DND-41 (cell line): Measurements from ENCODE around the gene ITSN1.

ENCODE experiments used
- ATAC-seq: fragments of 200-7000 bp; cut with Tn5 transposase; 3 replicates; pipeline ENCODE4 v1.9.1; 2021; ENCODE audit warnings: low read depth; ENCODE audit not compliant: insufficient read depth
- DNase-seq: peaks from one replicate; pipeline ENCODE4 v3.0.0-alpha.2; 2020
- H2AFZ ChIP-seq: 2 replicates; pipeline ENCODE4 v1.6.0; 2012; ENCODE audit warnings: low read depth, low read length
- H3K27ac ChIP-seq: 2 replicates; pipeline ENCODE4 v1.5.1; 2012; ENCODE audit warnings: low read length, inconsistent platforms
- H3K27me3 ChIP-seq: fragments of 200-600 bp; sonication (generic); 2 replicates; pipeline ENCODE4 v1.6.0; 2012; ENCODE audit warnings: low read length, mild to moderate bottlenecking, inconsistent platforms; ENCODE audit not compliant: insufficient read depth, poor library complexity
- H3K36me3 ChIP-seq: 2 replicates; pipeline ENCODE4 v1.5.1; 2012; ENCODE audit warnings: low read length, inconsistent platforms; ENCODE audit not compliant: insufficient read depth
- H3K4me1 ChIP-seq: 2 replicates; pipeline ENCODE4 v1.5.1; 2012; ENCODE audit warnings: mild to moderate bottlenecking, low read length; ENCODE audit not compliant: insufficient read depth
- H3K4me2 ChIP-seq: 2 replicates; pipeline ENCODE4 v1.6.0; 2012; ENCODE audit warnings: mild to moderate bottlenecking, moderate library complexity, low read length, inconsistent platforms; ENCODE audit not compliant: insufficient read depth
- H3K4me3 ChIP-seq, 2 experiments: fragments of 200-600 bp in 1 of 2; shearing (Covaris generic) in 1 of 2; 2 replicates each; pipeline ENCODE4 v1.5.1; 2012 to 2016; ENCODE audit warnings: inconsistent platforms in 2 of 2, low read length in 2 of 2, mild to moderate bottlenecking in 2 of 2, low read depth in 1 of 2, moderate library complexity in 1 of 2
- H3K79me2 ChIP-seq: 2 replicates; pipeline ENCODE4 v1.6.0; 2012; ENCODE audit warnings: low read length, inconsistent platforms; ENCODE audit not compliant: insufficient read depth
- H3K9ac ChIP-seq: 2 replicates; pipeline ENCODE4 v1.6.0; 2012; ENCODE audit warnings: low read depth, mild to moderate bottlenecking, inconsistent platforms, low read length, moderate library complexity
- H3K9me3 ChIP-seq: 2 replicates; pipeline ENCODE4 v1.5.1; 2012; ENCODE audit warnings: low read length, moderate library complexity, mild to moderate bottlenecking, inconsistent platforms; ENCODE audit not compliant: insufficient read depth, severe bottlenecking
- H4K20me1 ChIP-seq: 2 replicates; pipeline ENCODE4 v1.6.0; 2012; ENCODE audit warnings: low read length; ENCODE audit not compliant: insufficient read depth
- CTCF ChIP-seq: IDR thresholded peaks from 2 replicates; pipeline ENCODE4 v1.5.1; 2012; ENCODE audit warnings: borderline replicate concordance, low read length, moderate library complexity, mild to moderate bottlenecking; ENCODE audit not compliant: poor library complexity, severe bottlenecking; ENCODE audit errors: extremely low read depth
- EZH2 ChIP-seq: IDR thresholded peaks from 3 replicates; pipeline ENCODE4 v1.6.1; 2012; ENCODE audit warnings: borderline replicate concordance, low read depth, mild to moderate bottlenecking, moderate library complexity, low read length, inconsistent platforms; ENCODE audit not compliant: severe bottlenecking

ITSN1 gene

GRCh38 chr21:33732038-33732437 is 89.7 kb downstream of the ITSN1 start:
- Histone ChIP-seq H3K9ac (no peak overlapping the region), H3K27me3 (no peaks in the 10 kb centered on the region), H2AFZ (no peak overlapping the region), H3K4me2 (no peak overlapping the region), H4K20me1 (no peaks in the 10 kb centered on the region), H3K36me3 (no peaks in the 10 kb centered on the region), H3K4me3 (no peak overlapping the region), H3K27ac (no peak overlapping the region), H3K79me2 (no peaks in the 10 kb centered on the region), H3K9me3 (no peaks in the 10 kb centered on the region), H3K4me1 (no peaks in the 10 kb centered on the region)
- ATAC-seq (no peak), DNase-seq (no peak)
- TF ChIP-seq CTCF = no peak
- no peak for TF ChIP-seq EZH2

- no peak for DNase-seq
- Histone ChIP-seq H3K36me3 (no peaks in the 10 kb centered on the region), H3K27ac (no peak overlapping the region), H3K4me3 (no peak overlapping the region), H4K20me1 (no peaks in the 10 kb centered on the region), H3K4me2 (no peak overlapping the region), H3K9ac (no peak overlapping the region), H3K4me1 (no peaks in the 10 kb centered on the region), H3K79me2 (no peaks in the 10 kb centered on the region), H3K27me3 (no peaks in the 10 kb centered on the region), H3K9me3 (no peaks in the 10 kb centered on the region), H2AFZ (no peak overlapping the region)
- ATAC-seq = no peak
- TF ChIP-seq EZH2 = no peak
- TF ChIP-seq CTCF = no peak
Measured at GRCh38 chr21:33733601-33734000, 91.3 kb downstream of the ITSN1 start.

GRCh38 chr21:33734291-33734690 is 92.0 kb downstream of the ITSN1 start:
- H3K79me2 ChIP-seq = no peaks in the 10 kb centered on the region
- H3K9ac ChIP-seq = no peak overlapping the region
- DNase-seq = no peak

More at GRCh38 chr21:33734291-33734690, 92.0 kb downstream of the ITSN1 start:
- ATAC-seq = no peak
- Histone ChIP-seq H2AFZ (no peak overlapping the region), H3K36me3 (no peaks in the 10 kb centered on the region), H3K27me3 (no peaks in the 10 kb centered on the region), H3K4me2 (no peak overlapping the region), H3K9me3 (no peaks in the 10 kb centered on the region), H3K27ac (no peak overlapping the region), H3K4me1 (no peaks in the 10 kb centered on the region), H3K4me3 (no peak overlapping the region), H4K20me1 (no peaks in the 10 kb centered on the region)
- TF ChIP-seq EZH2 = no peak
- TF ChIP-seq CTCF = no peak
